Natural killer cell treated with Interleukin-12 subunit alpha and Interleukin-12 subunit beta and Interleukin-15 and Interleukin-18, amount 100 ng/mL, for 72 hours (primary cell): Measurements from ENCODE around the gene PPM1D. TPM values are rescaled to one million over a fixed set of nuclear protein-coding genes. Genes with fewer than 3 reads are reported as not detected.

Experiments used
- ATAC-seq, 2 donors: fragments of 150-1000 bp; cut with Tn5 transposase in 1 of 2; sonication (Bioruptor Pico), chemical (Tn5 transposase) in 1 of 2; 2 replicates each; pipeline ENCODE4 v1.10.0; 2021
- DNase-seq: peaks from one replicate; pipeline ENCODE4 v3.0.0; 2022; ENCODE audit warnings: low spot score
- H3K27ac Mint-ChIP-seq, 2 donors: 1 replicate in 1 of 2; 2 replicates in 1 of 2; pipeline ENCODE4 v1.8.0; 2022; ENCODE audit warnings: mixed read lengths in 2 of 2, mild to moderate bottlenecking in 1 of 2, moderate library complexity in 1 of 2
- H3K27me3 Mint-ChIP-seq, 2 donors: 1 replicate in 1 of 2; 2 replicates in 1 of 2; pipeline ENCODE4 v1.8.0; 2022; ENCODE audit warnings: mixed read lengths in 2 of 2
- H3K36me3 Mint-ChIP-seq: one replicate; pipeline ENCODE4 v1.8.0; 2022; ENCODE audit warnings: mixed read lengths
- H3K4me1 Mint-ChIP-seq, 2 donors: 1 replicate in 1 of 2; 2 replicates in 1 of 2; pipeline ENCODE4 v1.8.0; 2022; ENCODE audit warnings: low read depth in 2 of 2, mixed read lengths in 2 of 2, mild to moderate bottlenecking in 1 of 2
- H3K4me3 Mint-ChIP-seq: one replicate; pipeline ENCODE4 v1.8.0; 2022; ENCODE audit warnings: mixed read lengths
- H3K9me3 Mint-ChIP-seq: 2 replicates; pipeline ENCODE4 v1.8.0; 2022; ENCODE audit warnings: mixed read lengths
- total RNA-seq, 2 donors: library from RNA; stranded (reverse); gene quantifications; one replicate each; pipeline ENCODE4 v1.2.3, GENCODE V29; 2022

The PPM1D gene
- total RNA-seq, 2 donors from 2014 or later, result 16.3 to 18.3 TPM

DNA sequence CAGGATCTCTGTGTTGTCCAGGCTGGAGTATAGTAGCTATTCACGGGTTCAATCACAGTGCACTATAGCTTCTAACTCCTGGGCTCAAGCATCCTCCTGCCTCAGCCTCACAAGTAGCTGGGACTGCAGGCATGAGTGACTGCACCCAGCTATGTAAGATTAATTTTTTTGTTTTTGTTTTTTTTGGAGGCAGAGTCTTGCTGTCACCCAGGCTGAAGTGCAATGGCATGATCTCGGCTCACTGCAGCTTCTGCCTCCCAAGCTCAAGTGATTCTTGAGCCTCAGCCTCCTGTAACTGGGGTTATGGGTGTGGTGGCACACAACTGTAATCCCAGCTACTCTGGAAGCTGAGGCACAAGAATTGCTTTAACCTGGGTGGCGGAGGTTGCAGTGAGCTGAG, 15.8 kb downstream of the PPM1D start:
- H3K4me3 Mint-ChIP-seq, result no peak overlapping the region
- H3K27ac Mint-ChIP-seq, result no peak overlapping the region
- DNase-seq, result no peak
- peaks cover 18 to 24% of the 10 kb centered on the region in 2 donors for H3K4me1 Mint-ChIP-seq
- H3K27me3 Mint-ChIP-seq, result no peaks in the 10 kb centered on the region
- no peaks in the 10 kb centered on the region for H3K9me3 Mint-ChIP-seq
- H3K36me3 Mint-ChIP-seq, result no peaks in the 10 kb centered on the region
- no peak for ATAC-seq

DNA sequence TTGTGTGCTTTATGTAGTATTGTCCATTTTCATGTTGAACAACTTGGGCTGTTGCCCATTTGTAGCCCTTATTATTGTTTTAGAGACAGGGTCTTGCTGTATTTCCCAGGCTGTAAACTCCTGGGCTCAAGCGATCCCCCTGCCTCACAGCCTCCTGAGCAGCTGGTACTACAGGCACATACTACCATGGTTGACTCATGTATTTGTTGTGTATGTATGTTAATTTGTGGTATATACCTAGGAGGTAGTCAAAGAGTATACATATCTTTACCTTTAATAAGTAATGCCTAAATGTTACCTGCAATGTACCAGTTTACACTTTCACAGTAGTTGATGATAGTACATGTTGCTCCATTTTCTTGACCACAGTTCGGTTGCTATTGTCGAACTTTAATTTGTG, 18.1 kb downstream of the PPM1D start:
- Mint-ChIP-seq H3K4me3 (no peak overlapping the region), H3K9me3 (no peaks in the 10 kb centered on the region), H3K36me3 (no peaks in the 10 kb centered on the region), H3K27ac (no peak overlapping the region), H3K4me1 (peaks cover 22 to 29% of the 10 kb centered on the region in 2 donors), H3K27me3 (no peaks in the 10 kb centered on the region)
- ATAC-seq (no peak), DNase-seq (no peak)

DNA sequence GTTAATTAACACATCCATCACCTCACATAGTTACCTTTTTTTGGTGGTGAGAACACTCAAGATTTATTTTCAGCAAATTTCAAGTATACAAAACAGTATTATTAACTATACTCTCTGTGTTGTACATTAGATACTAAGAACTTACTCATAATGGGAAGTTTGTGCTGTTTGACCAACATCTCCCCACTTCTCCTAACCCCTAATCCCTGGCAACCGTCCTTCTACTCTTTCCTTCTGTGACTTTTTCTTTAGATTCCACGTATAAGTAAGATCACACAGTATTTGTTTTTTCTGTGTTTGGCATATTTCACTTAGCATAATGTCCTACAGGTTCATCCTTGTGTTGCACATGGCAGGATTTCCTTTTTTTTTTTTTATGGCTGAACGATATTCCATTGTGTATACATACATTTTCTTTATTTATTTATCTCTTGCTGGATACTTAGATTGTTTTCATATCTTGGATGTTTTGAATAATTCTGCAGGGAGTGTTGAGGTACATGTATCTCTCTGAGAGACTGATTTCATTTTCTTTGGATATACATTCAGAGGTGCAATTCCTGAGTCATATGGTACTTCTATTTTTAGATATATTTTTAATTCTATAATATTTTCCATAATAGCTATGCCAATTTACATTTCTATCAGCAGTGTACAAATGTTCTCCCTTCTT, 19.0 kb downstream of the PPM1D start:
- H3K27ac Mint-ChIP-seq, result no peak overlapping the region
- H3K36me3 Mint-ChIP-seq, result no peaks in the 10 kb centered on the region
- H3K27me3 Mint-ChIP-seq, result no peaks in the 10 kb centered on the region
- H3K4me3 Mint-ChIP-seq, result no peak overlapping the region
- no peaks in the 10 kb centered on the region for H3K9me3 Mint-ChIP-seq
- H3K4me1 Mint-ChIP-seq, result peaks cover 22 to 29% of the 10 kb centered on the region in 2 donors
- no peak for DNase-seq
- ATAC-seq, result no peak

DNA sequence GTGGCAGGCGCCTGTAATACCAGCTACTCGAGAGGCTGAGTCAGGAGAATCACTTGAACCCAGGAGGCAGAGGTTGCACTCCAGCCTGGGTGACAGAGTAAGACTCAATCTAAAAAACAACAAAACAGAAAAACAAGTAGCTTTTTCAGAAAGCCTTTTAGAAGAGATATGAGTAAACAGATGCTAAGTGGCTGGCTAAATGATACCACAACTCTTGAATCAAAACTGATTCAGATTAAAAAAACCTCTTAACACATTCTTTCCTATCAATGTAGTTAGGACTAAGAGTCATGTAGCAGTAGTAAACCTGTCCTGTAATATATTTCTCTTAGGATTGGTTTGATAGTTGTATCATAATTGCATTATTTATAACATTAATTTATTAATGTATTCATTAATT, 23.0 kb downstream of the PPM1D start:
- Mint-ChIP-seq H3K4me3 (no peak overlapping the region), H3K36me3 (no peaks in the 10 kb centered on the region), H3K27me3 (no peaks in the 10 kb centered on the region), H3K27ac (no peak overlapping the region), H3K4me1 (peaks cover 14 to 19% of the 10 kb centered on the region in 2 donors), H3K9me3 (no peaks in the 10 kb centered on the region)
- DNase-seq (no peak), ATAC-seq (no peak)

DNA sequence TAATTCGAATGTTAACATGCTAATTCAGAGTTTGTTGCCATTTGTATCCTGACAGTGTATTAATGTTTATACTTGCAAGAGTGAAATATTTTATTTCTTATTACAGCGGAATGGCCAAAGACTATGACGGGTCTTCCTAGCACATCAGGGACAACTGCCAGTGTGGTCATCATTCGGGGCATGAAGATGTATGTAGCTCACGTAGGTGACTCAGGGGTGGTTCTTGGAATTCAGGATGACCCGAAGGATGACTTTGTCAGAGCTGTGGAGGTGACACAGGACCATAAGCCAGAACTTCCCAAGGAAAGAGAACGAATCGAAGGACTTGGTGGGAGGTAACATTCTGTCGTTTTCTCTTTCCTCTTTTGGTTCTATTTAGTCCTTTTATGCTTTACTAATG, 23.4 kb downstream of the PPM1D start:
- Mint-ChIP-seq H3K9me3 (no peaks in the 10 kb centered on the region), H3K4me3 (no peak overlapping the region), H3K36me3 (peaks cover 4% of the 10 kb centered on the region), H3K27me3 (no peaks in the 10 kb centered on the region), H3K4me1 (peaks cover 17 to 21% of the 10 kb centered on the region in 2 donors), H3K27ac (no peak overlapping the region)
- no peak for DNase-seq
- ATAC-seq, result no peak

DNA sequence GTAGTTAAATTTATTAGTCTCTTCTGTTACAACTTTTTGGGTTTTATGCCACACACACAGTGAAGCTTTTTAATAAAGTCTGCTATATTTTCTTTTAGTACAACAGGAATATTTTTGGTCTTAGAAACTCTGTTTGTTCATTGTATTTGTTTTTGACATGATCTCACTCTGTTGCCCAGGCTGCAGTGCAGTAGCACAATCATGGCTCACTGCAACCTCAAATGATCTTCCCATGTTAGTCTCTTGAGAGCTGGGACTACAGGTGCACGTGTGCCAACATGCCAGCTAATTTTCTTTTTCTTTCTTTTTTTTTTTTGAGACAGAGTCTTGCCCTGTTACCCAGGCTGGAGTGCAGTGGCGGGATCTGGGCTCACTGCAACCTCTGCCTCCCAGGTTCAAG, 27.1 kb downstream of the PPM1D start:
- H3K4me1 Mint-ChIP-seq, result peaks cover 7 to 9% of the 10 kb centered on the region in 2 donors
- ATAC-seq (no peak), DNase-seq (no peak)
- no peak overlapping the region for H3K27ac Mint-ChIP-seq
- no peaks in the 10 kb centered on the region for H3K27me3 Mint-ChIP-seq
- peaks cover 4% of the 10 kb centered on the region for H3K36me3 Mint-ChIP-seq
- H3K9me3 Mint-ChIP-seq, result no peaks in the 10 kb centered on the region
- no peak overlapping the region for H3K4me3 Mint-ChIP-seq

DNA sequence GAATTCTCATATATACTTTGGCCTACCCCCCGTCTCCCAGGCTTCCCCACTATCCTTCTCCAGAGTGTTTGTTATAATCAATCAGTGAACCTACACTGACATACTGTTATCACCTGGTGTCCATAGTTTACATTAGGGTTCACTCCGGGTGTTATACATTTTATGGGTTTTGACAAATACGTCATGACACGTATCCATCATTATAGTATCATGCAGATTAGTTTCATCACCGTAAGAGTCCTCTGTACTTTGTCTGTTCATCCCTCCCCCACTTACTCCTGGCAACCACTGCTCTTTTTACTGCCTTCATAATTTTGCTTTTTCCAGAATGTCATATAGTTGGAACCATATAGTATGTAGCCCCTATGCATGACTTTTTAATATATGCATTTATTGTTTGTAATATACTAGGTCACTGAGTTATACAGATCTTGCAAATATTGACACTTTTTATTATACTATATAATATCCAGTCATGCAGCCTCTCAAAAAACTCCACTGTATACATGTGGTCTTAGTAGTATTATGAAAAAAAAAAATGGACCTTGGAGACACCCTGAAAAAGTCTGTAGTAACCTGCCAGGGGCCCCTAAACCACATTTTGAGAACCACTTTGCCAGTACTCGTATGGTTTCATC, 28.4 kb downstream of the PPM1D start:
- Mint-ChIP-seq H3K9me3 (no peaks in the 10 kb centered on the region), H3K36me3 (peaks cover 4% of the 10 kb centered on the region), H3K27me3 (no peaks in the 10 kb centered on the region), H3K27ac (no peak overlapping the region), H3K4me3 (no peak overlapping the region), H3K4me1 (peaks cover 4 to 6% of the 10 kb centered on the region in 2 donors)
- DNase-seq (no peak), ATAC-seq (no peak)

DNA sequence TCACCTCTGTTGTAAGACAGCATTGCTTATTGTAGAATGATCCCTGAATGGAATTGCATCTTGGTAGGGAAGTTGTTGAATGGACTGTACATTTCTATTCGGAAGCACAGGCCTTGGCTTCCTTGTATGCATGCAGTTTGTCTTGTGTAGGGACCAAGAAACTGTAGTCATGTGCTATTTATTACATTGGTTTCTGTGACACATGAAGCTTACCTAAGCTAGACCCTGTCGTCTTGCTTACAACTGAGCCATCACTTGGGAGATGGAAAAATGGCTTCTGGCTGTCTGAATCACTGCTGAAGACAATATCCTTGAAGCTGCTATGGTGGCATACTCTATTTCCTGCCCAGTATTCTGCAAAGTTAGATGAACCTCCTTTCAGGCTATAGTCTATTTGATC, 29.1 kb downstream of the PPM1D start:
- no peak overlapping the region for H3K27ac Mint-ChIP-seq
- peaks cover 4% of the 10 kb centered on the region for H3K36me3 Mint-ChIP-seq
- no peak for ATAC-seq
- DNase-seq, result no peak
- no peaks in the 10 kb centered on the region for H3K9me3 Mint-ChIP-seq
- H3K4me1 Mint-ChIP-seq, result peaks cover 4 to 6% of the 10 kb centered on the region in 2 donors
- no peak overlapping the region for H3K4me3 Mint-ChIP-seq
- H3K27me3 Mint-ChIP-seq, result no peaks in the 10 kb centered on the region

DNA sequence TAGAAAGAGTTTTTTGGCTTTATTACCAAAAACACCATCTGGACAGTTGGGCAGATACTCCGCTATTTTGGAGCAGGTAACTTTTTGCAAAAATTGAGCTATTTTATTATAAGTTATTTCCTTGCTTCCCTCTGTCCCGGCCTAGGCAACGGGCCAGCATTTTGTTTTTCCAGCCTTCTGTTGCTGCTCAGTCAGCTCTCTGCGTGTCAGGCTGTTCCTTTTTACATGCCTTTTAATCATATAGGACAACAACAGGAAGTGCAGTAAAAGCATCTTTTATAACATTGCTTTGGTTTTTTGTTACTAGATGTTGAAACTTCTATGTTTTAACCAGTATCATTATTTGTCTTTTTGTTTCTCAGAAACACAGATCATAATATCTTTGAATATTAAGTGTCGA, 30.4 kb downstream of the PPM1D start:
- Mint-ChIP-seq H3K4me1 (peaks cover 4 to 6% of the 10 kb centered on the region in 2 donors), H3K27ac (no peak overlapping the region), H3K36me3 (peaks cover 4% of the 10 kb centered on the region), H3K4me3 (no peak overlapping the region), H3K9me3 (no peaks in the 10 kb centered on the region), H3K27me3 (no peaks in the 10 kb centered on the region)
- DNase-seq (no peak), ATAC-seq (no peak)

DNA sequence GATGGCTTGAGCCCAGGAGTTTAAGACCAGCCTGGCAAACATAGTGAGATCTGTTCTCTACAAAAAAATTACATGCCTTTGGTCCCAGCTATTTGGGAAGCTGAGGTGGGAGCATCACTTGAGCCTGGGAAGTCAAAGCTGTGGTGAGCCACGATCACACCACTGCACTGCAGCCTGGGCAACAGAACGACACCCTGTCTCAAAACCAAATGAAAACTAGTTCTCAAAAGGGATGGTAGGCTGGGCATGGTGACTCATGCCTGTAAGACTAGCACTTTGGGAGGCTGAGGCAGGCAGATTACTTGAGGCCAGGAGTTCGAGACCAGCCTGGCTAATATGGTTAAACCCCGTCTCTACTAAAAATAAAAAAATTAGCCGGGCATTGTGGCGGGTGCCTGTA, 31.1 kb downstream of the PPM1D start:
- Mint-ChIP-seq H3K27ac (no peak overlapping the region), H3K4me1 (peaks cover 4 to 6% of the 10 kb centered on the region in 2 donors), H3K27me3 (no peaks in the 10 kb centered on the region), H3K36me3 (peaks cover 4% of the 10 kb centered on the region), H3K4me3 (no peak overlapping the region), H3K9me3 (no peaks in the 10 kb centered on the region)
- DNase-seq, result no peak
- ATAC-seq, result no peak

DNA sequence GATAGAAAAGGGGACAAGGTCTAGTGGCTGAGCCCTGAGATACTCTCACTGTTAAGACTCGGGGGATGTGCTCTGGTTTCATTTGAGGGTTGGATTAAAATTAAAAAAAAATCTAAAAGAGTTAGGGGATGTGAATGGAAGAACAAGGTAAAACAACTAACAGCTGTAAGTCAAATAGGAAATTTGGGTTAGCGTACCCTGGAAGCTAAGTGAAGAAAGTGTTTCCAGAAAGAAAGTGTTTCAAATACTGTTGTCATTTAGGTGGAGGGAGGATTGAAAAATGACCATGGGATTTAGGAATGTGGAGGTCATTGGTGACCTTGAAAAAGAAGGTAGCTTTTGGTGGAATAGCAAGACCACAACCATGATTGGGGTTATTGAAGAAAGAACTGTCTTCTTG, 37.7 kb downstream of the PPM1D start:
- peaks cover 7 to 10% of the 10 kb centered on the region in 2 donors for H3K4me1 Mint-ChIP-seq
- no peak overlapping the region for H3K4me3 Mint-ChIP-seq
- no peaks in the 10 kb centered on the region for H3K27me3 Mint-ChIP-seq
- no peak for ATAC-seq
- DNase-seq, result no peak
- H3K36me3 Mint-ChIP-seq, result no peaks in the 10 kb centered on the region
- H3K27ac Mint-ChIP-seq, result no peak overlapping the region
- no peaks in the 10 kb centered on the region for H3K9me3 Mint-ChIP-seq

DNA sequence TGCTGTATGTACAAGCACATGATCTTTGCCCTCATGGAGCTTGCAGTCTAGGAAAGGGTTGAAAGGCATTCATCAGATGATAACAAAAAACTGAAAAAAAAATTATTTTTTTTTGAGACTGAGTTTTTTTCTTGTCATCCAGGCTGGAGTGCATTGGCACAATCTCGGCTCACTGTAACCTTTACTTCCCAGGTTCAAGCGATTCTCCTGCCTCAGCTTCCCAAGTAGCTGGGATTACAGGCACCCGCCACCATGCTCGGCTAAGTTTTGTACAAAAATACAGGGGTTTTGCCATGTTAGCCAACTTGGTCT, 39.0 kb downstream of the PPM1D start:
- no peak overlapping the region for H3K4me3 Mint-ChIP-seq
- no peak for ATAC-seq
- peaks cover 7 to 10% of the 10 kb centered on the region in 2 donors for H3K4me1 Mint-ChIP-seq
- DNase-seq, result no peak
- H3K36me3 Mint-ChIP-seq, result no peaks in the 10 kb centered on the region
- H3K27me3 Mint-ChIP-seq, result no peaks in the 10 kb centered on the region
- no peak overlapping the region for H3K27ac Mint-ChIP-seq
- H3K9me3 Mint-ChIP-seq, result no peaks in the 10 kb centered on the region

DNA sequence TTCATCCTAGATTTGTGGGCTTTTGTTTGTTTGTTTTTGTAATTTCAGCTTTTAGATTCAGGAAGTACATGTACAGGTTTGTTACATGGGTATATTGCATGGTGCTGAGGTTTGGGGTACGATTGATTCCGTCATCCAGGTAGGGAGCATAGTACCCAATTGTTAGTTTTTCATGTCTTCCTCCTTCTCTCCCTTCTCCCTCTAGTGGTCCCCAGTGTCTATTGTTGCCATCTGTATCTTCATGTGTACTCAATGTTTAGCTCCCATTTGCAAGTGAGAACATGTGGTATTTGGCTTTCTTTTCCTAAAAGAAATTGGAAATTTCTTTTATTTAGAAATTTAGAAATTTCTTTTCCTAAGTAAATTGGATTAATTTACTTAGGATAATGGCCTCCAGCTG, 40.5 kb downstream of the PPM1D start:
- no peak for DNase-seq
- Mint-ChIP-seq H3K27me3 (no peaks in the 10 kb centered on the region), H3K36me3 (no peaks in the 10 kb centered on the region), H3K4me3 (no peak overlapping the region), H3K9me3 (no peaks in the 10 kb centered on the region), H3K27ac (no peak overlapping the region), H3K4me1 (peaks cover 7 to 10% of the 10 kb centered on the region in 2 donors)
- no peak for ATAC-seq

DNA sequence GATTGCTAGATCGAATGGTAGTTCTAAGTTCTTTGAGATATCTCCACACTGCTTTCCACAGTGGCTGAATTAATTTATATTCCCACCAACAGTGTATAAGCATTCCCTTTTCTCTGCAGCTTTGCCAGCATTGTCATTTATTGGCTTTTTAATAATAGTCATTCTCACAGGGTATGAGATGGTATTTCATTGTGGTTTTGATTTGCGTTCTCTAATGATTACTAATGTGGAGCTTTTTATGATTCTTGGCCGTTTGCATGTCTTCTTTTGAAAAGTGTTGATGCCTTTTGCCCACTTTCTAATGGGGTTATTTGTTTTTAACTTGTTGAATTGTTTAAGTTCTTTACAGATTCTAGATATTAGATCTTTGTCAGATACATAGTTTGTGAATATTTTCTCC, 41.1 kb downstream of the PPM1D start:
- H3K4me1 Mint-ChIP-seq, result peaks cover 7 to 10% of the 10 kb centered on the region in 2 donors
- no peak for DNase-seq
- H3K4me3 Mint-ChIP-seq, result no peak overlapping the region
- H3K27me3 Mint-ChIP-seq, result no peaks in the 10 kb centered on the region
- H3K27ac Mint-ChIP-seq, result no peak overlapping the region
- H3K36me3 Mint-ChIP-seq, result no peaks in the 10 kb centered on the region
- no peak for ATAC-seq
- no peaks in the 10 kb centered on the region for H3K9me3 Mint-ChIP-seq

DNA sequence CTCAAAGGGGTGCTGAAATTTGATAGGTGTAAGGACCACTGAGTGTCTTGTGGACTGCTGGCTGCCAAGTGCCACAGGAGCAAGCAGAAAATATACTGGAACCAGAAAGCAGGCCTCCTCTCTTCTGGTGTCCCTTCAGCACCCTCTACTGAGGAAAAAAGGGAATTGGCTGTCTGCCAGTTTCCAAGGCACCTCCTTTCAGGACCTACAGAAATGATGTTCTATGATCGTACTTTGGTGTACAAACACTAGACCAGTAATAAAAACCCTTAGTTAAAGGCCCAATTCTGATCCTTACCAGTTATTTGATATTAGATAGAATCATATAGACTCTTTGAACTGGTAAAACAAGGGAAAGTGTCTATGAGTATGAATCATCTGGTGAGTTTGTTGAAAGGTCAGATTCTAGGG, 41.8 kb downstream of the PPM1D start:
- Mint-ChIP-seq H3K36me3 (no peaks in the 10 kb centered on the region), H3K27me3 (no peaks in the 10 kb centered on the region), H3K4me3 (no peak overlapping the region), H3K9me3 (no peaks in the 10 kb centered on the region), H3K27ac (no peak overlapping the region), H3K4me1 (peaks cover 7 to 10% of the 10 kb centered on the region in 2 donors)
- no peak for DNase-seq
- peak in 1 of 2 donors; percentile 33 for ATAC-seq
